GM18867 (cell line): ENCODE results near the gene FAM78B.

Source experiments
- ATAC-seq: cut with Tn5 transposase; IDR thresholded peaks from one replicate; pipeline ENCODE4 v1.9.1; 2021; ENCODE audit warnings: mild to moderate bottlenecking, moderate library complexity; ENCODE audit not compliant: unreplicated experiment

Gene FAM78B

GRCh38 chr1:166080277-166080966 is 86.4 kb downstream of the FAM78B start:
- ATAC-seq, result no peak

GRCh38 chr1:166079276-166079675 is 87.5 kb downstream of the FAM78B start:
- no peak for ATAC-seq

- no peak for ATAC-seq
Measured at GRCh38 chr1:166073489-166073888, 93.3 kb downstream of the FAM78B start.

- ATAC-seq, result no peak
Measured at GRCh38 chr1:166069390-166069789, 97.4 kb downstream of the FAM78B start.

GRCh38 chr1:166066107-166066506 is 100.7 kb downstream of the FAM78B start:
- no peak for ATAC-seq

GRCh38 chr1:166064951-166065350 is 101.8 kb downstream of the FAM78B start:
- no peak for ATAC-seq

GRCh38 chr1:166064313-166064926 is 102.4 kb downstream of the FAM78B start:
- no peak for ATAC-seq

- no peak for ATAC-seq
Measured at GRCh38 chr1:166063701-166064100, 103.1 kb downstream of the FAM78B start.

- no peak for ATAC-seq
Measured at GRCh38 chr1:166062421-166063070, 104.3 kb downstream of the FAM78B start.

- ATAC-seq, result no peak
Measured at GRCh38 chr1:166057650-166058049, 109.2 kb downstream of the FAM78B start.

- no peak for ATAC-seq
Measured at GRCh38 chr1:166053395-166053794, 113.4 kb downstream of the FAM78B start.

GRCh38 chr1:166040202-166040997 is 126.4 kb downstream of the FAM78B start:
- no peak for ATAC-seq

- ATAC-seq, result no peak
Measured at GRCh38 chr1:166039436-166040201, 127.2 kb downstream of the FAM78B start.

- no peak for ATAC-seq
Measured at GRCh38 chr1:166036092-166036491, 130.7 kb downstream of the FAM78B start.

- ATAC-seq, result no peak
Measured at GRCh38 chr1:166032572-166033371, 134.0 kb downstream of the FAM78B start.

GRCh38 chr1:166031932-166032571 is 134.7 kb downstream of the FAM78B start:
- no peak for ATAC-seq

- ATAC-seq, result no peak
Measured at GRCh38 chr1:166029196-166029945, 137.4 kb downstream of the FAM78B start.

- ATAC-seq, result no peak
Measured at GRCh38 chr1:166026555-166026954, 140.2 kb downstream of the FAM78B start.

- no peak for ATAC-seq
Measured at GRCh38 chr1:166026143-166026542, 140.7 kb downstream of the FAM78B start.
